ENCODE results near the gene CHRNE. TPM values are rescaled to one million over a fixed set of nuclear protein-coding genes. Genes with fewer than 3 reads are reported as not detected.

The CHRNE gene
- total RNA-seq, 2 experiments from 2014 or later = 0.27 to 0.32 TPM

DNA sequence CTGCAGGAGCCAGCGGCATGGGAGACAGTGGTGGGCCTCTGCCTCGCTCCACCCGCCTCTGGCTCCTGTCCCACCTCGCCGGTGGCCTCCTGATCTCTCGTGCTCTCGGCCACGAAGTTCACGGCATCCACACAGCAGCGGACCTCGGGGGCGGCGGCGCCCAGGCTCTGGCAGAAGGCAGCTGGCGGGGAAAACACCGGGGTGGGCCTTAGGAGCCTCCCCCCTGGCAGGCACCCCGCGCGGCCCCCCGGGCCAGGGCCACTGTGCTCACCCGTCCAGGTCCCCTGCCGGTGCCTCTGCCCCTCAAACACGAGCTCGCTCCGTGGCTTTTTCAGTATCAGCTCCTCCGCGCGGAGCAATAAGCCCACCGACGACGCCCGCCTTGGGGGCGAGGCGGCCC lies 4.0 kb downstream of the CHRNE start:
- no peaks in the 10 kb centered on the region for H3K79me2 ChIP-seq (ENCODE audit: insufficient read depth, low read depth, low read length)
- H3K4me2 ChIP-seq (ENCODE audit: low read length) = no peak overlapping the region
- no peak for DNase-seq (ENCODE audit: low spot score)
- H3K9me3 ChIP-seq (ENCODE audit: low read length) = no peaks in the 10 kb centered on the region
- peaks cover 32% of the 10 kb centered on the region; the same call in 1 of the 2 replicates for H3K36me3 ChIP-seq (ENCODE audit: insufficient read depth, low read length)
- ChIA-PET CTCF (ENCODE audit: unreplicated experiment) (no interaction called here), POLR2A (no interaction called here)
- no peak overlapping the region for H3K4me3 ChIP-seq (ENCODE audit: low read depth, low read length, poor library complexity, severe bottlenecking)
- H3K9me2 ChIP-seq (ENCODE audit: insufficient read depth, low read length) = no peaks in the 10 kb centered on the region
- H3K4me1 ChIP-seq (ENCODE audit: insufficient read depth, low read length, poor library complexity, severe bottlenecking) = peaks cover 9% of the 10 kb centered on the region
- no peak overlapping the region for H2AFZ ChIP-seq (ENCODE audit: low read length)
- BruUV-seq (replicated peaks) = no TSS peak
- no peaks in the 10 kb centered on the region for H4K20me1 ChIP-seq (ENCODE audit: insufficient read depth, low read length)
- intact Hi-C loops (cut with micrococcal nuclease; ENCODE audit: unreplicated experiment) = no loop called here
- no peak overlapping the region for H3K27ac ChIP-seq (ENCODE audit: low read depth, low read length, poor library complexity, severe bottlenecking)
- TF ChIP-seq, protein P1, sequence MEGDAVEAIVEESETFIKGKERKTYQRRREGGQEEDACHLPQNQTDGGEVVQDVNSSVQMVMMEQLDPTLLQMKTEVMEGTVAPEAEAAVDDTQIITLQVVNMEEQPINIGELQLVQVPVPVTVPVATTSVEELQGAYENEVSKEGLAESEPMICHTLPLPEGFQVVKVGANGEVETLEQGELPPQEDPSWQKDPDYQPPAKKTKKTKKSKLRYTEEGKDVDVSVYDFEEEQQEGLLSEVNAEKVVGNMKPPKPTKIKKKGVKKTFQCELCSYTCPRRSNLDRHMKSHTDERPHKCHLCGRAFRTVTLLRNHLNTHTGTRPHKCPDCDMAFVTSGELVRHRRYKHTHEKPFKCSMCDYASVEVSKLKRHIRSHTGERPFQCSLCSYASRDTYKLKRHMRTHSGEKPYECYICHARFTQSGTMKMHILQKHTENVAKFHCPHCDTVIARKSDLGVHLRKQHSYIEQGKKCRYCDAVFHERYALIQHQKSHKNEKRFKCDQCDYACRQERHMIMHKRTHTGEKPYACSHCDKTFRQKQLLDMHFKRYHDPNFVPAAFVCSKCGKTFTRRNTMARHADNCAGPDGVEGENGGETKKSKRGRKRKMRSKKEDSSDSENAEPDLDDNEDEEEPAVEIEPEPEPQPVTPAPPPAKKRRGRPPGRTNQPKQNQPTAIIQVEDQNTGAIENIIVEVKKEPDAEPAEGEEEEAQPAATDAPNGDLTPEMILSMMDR (conservative IDR thresholded peaks at IDR 0.05; ENCODE audit: low read length) = no peak
- TF ChIP-seq EZH2phosphoT487 (IDR thresholded peaks at IDR 0.05; ENCODE audit: borderline replicate concordance, low read depth, low read length) = no peak

DNA sequence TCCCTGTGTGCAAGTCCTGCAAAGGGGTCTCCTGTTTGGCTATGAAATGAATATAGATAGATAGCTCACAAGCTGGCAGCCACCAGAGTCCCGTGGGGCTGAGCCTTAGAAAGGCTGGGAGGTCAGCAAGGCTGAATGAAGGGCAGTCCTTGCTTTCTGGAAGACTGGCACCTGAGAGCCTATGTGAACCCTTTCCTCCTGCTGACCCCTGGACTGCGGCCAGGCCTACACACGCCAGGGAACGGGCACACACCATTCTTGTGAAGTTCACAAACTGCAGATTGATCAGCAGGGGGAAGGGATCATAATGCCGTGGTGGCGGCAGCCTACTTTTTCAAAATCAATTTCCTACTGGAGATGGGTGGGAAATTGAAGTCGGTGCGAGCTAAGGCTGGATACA lies 4.5 kb downstream of the CHRNE start:
- ChIA-PET POLR2A (no interaction called here), CTCF (ENCODE audit: unreplicated experiment) (interaction anchor here (0.6 kb wide), 1 partner anchor 95 kb away, joined by 5 read pairs; no protein-coding TSS in a partner anchor)
- peaks cover 7% of the 10 kb centered on the region for H3K4me1 ChIP-seq (ENCODE audit: insufficient read depth, low read length, poor library complexity, severe bottlenecking)
- H4K20me1 ChIP-seq (ENCODE audit: insufficient read depth, low read length) = no peaks in the 10 kb centered on the region
- no peak overlapping the region for H3K27ac ChIP-seq (ENCODE audit: low read depth, low read length, poor library complexity, severe bottlenecking)
- no peak overlapping the region for H3K4me2 ChIP-seq (ENCODE audit: low read length)
- DNase-seq (ENCODE audit: low spot score) = no peak
- TF ChIP-seq EZH2phosphoT487 (IDR thresholded peaks at IDR 0.05; ENCODE audit: borderline replicate concordance, low read depth, low read length) = no peak
- TF ChIP-seq, protein P1 (conservative IDR thresholded peaks at IDR 0.05; ENCODE audit: low read length) = no peak
- peaks cover 32% of the 10 kb centered on the region; the same call in 1 of the 2 replicates for H3K36me3 ChIP-seq (ENCODE audit: insufficient read depth, low read length)
- H3K4me3 ChIP-seq (ENCODE audit: low read depth, low read length, poor library complexity, severe bottlenecking) = no peak overlapping the region
- no peaks in the 10 kb centered on the region for H3K79me2 ChIP-seq (ENCODE audit: insufficient read depth, low read depth, low read length)
- BruUV-seq (replicated peaks) = no TSS peak
- H2AFZ ChIP-seq (ENCODE audit: low read length) = no peak overlapping the region
- H3K9me3 ChIP-seq (ENCODE audit: low read length) = no peaks in the 10 kb centered on the region
- intact Hi-C loops (cut with micrococcal nuclease; ENCODE audit: unreplicated experiment) = no loop called here
- H3K9me2 ChIP-seq (ENCODE audit: insufficient read depth, low read length) = no peaks in the 10 kb centered on the region

DNA sequence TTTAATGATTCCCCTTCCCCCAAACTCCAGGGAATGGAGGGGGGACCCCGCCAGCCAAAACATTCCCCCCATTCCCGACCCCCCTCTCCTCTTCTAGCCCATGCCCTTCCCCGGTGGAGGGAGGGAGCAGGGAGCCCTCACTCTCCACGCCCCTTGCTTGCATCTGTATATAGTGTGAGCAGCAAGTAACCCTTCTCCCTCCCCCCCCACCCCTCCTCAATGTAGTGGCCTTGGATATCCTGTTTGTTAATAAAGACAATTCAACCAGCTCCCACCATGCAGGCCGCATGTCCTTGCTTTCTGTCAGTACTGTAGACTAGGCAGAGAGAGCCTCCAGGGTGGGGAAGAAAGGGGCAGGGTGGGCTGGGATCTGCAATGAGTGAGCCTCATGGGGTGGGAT lies 5.1 kb downstream of the CHRNE start:
- TF ChIP-seq, protein P1 (conservative IDR thresholded peaks at IDR 0.05; ENCODE audit: low read length) = no peak
- no peak for TF ChIP-seq EZH2phosphoT487 (IDR thresholded peaks at IDR 0.05; ENCODE audit: borderline replicate concordance, low read depth, low read length)
- H3K27ac ChIP-seq (ENCODE audit: low read depth, low read length, poor library complexity, severe bottlenecking) = no peak overlapping the region
- H3K9me2 ChIP-seq (ENCODE audit: insufficient read depth, low read length) = no peaks in the 10 kb centered on the region
- H3K4me3 ChIP-seq (ENCODE audit: low read depth, low read length, poor library complexity, severe bottlenecking) = no peak overlapping the region
- no peak overlapping the region for H2AFZ ChIP-seq (ENCODE audit: low read length)
- no TSS peak for BruUV-seq (replicated peaks)
- no peaks in the 10 kb centered on the region for H4K20me1 ChIP-seq (ENCODE audit: insufficient read depth, low read length)
- ChIA-PET CTCF (ENCODE audit: unreplicated experiment) (interaction anchor here (0.6 kb wide), 1 partner anchor 95 kb away, joined by 5 read pairs; no protein-coding TSS in a partner anchor), POLR2A (no interaction called here)
- peaks cover 34% of the 10 kb centered on the region; the same call in 1 of the 2 replicates for H3K36me3 ChIP-seq (ENCODE audit: insufficient read depth, low read length)
- no peak for DNase-seq (ENCODE audit: low spot score)
- H3K79me2 ChIP-seq (ENCODE audit: insufficient read depth, low read depth, low read length) = no peaks in the 10 kb centered on the region
- no peak overlapping the region for H3K4me2 ChIP-seq (ENCODE audit: low read length)
- intact Hi-C loops (cut with micrococcal nuclease; ENCODE audit: unreplicated experiment) = no loop called here
- H3K9me3 ChIP-seq (ENCODE audit: low read length) = no peaks in the 10 kb centered on the region
- peaks cover under 1% of the 10 kb centered on the region for H3K4me1 ChIP-seq (ENCODE audit: insufficient read depth, low read length, poor library complexity, severe bottlenecking)

Measured in OCI-LY7 (cell line).